ENCODE results near the gene TPPP3.
"Not testable (repeated sequence)": the region's sequence is repeated elsewhere in the genome, so short reads cannot be mapped to it uniquely, and the experiment has no call there.

The TPPP3 gene

DNA sequence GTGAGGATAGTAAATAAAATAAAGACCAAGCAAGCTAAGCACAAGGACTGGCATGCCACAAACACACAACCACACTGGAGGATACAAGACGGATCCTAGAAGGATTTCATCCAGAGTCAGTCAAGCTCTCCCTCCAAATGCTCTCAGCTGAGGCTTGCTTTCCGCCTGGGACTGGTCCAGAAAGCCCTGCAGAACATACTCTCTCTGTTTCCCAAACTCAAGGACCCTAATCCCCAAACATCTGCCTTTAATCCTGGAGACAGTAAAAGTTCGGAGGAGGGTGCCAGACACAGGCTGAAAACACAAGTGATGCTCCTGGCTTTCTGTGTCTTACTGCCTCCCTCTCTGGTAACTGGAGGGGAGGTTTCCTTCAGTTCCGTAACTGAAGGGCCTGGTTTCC is 32.3 kb upstream of the TPPP3 start:
- no peak for DNase-seq

DNA sequence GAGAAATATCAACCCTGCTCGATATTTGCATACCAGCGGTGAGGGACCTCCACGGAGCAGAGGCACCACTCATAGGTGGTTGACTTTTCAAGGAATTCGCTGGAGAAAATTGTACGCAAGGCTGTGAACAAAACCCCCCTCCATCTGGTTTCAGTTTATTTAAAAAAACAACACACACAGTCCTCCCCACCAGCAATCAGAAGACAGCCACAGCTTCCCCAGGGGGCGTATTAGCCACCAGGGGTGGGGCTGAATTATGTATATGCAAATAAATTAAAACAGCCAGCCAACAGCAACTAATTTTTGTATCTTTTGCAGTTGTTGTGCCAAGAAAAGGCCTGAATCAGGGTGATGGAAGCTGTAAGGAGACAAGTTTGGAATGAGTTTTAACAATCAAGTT is 31.8 kb upstream of the TPPP3 start:
- DNase-seq, result no peak

DNA sequence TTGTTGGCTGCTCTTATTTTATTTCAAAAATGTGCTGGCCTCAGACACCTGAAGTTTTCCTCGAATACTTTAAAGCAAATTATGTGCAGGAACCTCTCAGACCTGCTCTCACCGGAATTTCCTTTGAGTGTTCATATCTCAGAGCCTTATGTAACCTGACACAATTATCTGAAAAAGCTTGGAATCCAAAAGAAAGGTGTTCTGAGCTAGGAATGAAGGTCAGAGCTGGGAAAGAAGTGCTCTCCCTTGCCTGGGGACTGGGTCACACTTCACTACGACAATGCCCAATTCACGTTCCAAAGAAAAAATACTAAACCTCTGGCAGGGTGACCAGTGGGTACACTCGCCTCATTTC is 30.9 kb upstream of the TPPP3 start:
- DNase-seq, result peak; percentile 50

DNA sequence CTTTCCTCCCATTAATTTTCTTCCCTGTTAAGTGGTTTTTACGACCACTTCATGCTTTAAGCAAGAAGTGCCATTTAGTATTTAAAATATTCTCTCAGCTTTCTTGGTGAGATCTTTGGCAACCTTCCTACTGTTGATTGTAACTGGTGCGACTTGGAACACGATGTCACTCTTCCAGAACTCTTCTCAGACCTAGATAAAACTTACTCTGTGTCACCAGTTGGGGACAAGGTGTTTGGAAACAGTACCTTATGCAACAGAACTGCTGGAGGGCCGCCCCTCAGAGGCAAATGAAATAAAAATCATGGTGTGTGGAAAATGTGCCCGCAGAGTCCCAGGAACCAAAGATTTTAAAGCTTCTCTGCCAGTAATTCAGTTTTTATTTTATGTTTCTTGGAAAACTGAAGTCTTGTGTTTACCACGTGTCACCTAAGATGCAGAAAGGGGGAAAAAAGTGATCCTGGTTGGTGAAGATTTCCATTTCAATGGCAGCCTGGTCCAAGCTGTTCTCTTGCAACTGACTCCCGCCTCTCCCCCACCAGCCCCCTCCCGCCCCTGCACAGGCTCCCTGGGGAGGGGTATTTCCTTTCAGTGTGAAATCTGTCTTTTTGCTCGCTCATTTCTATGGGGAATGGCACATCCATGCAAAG is 30.4 kb upstream of the TPPP3 start:
- peak; percentile 64 for DNase-seq

DNA sequence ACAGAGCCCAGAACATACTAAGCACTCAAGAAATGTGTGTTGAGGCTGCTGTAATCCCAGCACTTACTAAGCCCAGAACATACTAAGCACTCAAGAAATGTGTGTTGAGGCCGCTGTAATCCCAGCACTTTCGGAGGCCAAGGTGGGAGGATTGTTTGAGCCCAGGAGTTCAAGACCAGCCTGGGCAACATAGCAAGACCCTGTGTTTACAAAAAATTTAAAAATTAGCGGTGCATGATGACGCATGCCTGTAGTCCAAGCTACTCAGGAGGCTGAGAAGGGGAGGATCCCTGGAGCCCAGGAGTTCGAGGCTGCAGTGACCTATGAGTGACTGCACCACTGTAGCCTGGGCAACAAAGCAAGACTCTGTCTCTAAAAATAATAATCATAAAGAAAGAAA is 29.7 kb upstream of the TPPP3 start:
- DNase-seq, result no peak

DNA sequence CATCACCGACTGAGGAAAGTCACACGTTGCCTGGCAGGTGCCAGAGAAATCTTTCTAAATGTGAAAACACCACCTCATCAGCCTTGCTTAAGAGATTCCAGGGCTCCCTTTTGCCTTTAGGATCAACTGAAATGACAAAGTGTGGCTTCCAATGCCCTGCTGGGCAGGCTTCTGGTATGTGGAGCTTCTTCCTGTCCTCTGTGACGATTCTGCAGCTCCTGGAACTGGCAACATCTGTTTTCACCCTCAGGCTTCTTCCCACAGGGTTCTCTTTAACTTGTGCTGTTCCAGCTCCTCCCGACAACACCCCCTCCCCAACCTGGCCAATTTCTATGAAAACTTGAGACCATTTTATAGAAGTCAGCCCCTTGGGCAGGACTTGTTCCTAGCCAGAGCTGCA is 27.7 kb upstream of the TPPP3 start:
- no peak for DNase-seq

DNA sequence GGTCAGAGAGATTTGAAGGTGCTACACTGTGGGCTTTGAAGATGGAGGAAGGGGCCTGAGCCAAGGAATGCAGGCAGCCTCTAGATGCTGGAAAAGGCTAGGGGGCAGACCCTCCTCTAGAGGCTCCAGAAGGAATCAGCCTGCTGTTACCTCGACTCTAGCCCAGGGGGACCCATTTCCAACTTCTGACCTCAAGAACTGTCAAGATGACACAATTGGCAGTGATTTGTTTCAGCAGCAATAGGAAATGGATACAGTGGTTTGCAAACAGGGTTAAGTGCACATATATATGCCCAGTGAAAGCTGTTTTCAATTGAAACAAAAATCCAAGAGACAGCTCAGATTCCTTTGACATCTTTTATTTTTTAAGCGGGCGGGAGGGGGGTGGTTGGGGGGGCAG is 26.6 kb upstream of the TPPP3 start:
- no peak for DNase-seq

DNA sequence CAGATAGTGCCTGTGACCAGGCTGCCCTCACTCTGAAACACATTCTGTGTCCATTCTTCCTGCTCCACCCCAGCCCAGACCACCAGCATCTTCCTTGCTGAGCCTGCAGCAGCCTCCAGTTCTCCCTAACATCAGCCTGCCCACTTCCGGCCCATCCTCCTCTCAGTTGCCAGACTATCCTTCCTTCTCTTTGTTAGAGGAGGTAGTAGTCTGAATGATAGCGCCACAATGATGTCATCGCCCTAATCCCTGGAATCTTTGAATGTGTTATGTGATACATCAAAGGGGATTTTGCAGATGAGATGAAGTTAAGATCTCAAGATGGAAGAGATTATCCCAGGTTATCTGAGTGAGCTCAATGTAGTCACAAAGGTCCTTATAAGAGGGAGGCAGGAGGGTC is 26.2 kb upstream of the TPPP3 start:
- no peak for DNase-seq

DNA sequence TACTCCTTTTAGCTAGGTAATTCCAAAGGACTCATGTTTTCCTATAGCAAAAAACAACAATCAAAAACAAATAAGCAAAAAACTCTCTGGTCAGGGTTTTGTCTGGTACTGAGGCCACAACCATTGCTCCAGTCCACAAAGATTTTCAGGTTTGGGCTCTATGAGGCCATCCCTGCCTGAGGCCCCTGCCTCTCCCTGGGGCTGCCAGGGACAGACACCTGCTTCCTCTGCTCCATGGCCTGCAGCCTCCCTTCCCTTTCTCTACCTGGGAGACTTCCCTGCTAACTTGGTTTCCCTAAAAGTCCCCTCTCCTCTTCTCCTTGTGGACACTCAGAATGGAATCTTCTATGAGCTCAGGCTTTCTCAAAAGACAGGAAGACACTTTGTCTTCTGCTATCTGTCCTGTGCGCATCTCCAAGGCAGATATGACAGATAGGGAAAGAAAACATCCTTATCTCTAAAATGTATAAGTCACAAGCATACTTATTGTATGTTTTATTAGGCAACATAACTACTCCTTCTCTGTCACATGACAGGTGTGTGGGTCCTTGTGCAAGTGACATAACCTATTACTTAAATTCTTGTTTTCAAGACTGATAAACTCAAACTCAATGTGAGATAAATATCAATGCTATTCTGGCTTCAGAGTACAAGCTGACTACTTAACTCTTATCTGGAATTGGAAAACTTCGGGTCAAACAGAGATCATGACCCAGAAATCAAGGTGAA is 24.2 kb upstream of the TPPP3 start:
- no peak for DNase-seq

DNA sequence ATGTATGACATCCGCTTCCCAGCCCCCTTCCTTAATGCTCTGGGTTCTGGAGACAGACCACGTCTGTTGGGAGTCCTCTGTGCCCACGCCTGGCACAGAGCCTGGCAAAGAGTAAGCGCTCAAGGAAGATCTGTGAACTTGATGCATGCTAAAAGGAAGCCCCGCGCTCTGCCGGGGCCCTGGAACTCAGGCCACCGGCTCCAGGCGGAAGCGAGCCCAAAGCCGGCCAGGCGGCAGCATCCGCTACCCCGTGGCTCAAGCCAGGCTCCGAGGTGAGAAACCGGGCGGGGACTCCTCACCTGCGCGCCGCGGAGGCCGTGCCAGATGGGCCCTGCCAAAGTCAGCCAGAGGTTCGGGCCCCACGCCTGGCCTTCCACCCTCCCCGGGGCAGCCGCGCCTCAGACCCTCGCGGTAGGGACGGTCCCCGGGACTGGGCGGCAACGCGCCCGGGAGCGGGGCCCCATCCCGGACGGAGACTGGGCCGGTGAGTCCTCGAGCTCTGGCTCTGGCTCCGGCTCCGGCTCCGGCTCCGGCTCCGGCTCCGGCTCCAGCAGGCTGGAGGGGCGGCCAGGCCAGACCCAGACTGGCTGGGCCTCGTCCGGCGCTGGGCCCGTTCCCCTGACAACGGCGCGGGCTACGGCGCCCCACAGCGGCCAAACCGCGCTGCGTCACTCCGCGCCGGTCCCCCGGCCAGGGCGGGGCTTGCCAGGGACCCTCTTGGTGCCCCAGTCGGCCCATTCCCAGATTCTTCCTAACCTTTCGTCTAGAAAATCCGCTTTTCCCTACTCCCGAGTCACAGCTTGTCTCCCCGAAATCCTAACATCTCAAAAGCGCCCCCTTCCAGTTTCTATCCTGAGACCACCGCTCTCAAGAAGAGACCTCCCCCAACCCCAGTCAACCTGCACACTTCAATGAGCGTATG is 22.8 kb upstream of the TPPP3 start, which contains the start of gene ZDHHC1:
Gene ZDHHC1 (minus strand): TSS at position 606 of the 922 bp plus-strand sequence. CDS start 8,702 bp downstream, outside the sequence.
- DNase-seq, result peak; percentile 46

DNA sequence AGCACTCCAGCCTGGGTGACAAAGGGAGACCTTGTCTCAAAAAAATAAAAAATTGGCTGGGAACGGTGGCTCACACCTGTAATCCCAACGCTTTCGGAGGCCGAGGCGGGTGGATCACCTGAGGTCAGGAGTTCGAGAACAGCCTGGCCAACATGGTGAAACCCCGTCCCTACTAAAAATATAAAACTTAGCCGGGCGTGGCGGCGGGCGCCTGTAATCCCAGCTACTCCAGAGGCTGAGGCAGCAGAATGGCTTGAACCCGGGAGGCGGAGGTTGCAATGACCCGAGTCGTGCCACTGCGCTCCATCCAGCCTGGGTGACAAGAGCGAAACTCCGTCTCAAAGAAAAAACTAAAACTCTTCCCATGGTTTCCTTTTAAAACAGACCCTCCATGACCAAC is 22.1 kb upstream of the TPPP3 start:
- not testable (repeated sequence) for DNase-seq

DNA sequence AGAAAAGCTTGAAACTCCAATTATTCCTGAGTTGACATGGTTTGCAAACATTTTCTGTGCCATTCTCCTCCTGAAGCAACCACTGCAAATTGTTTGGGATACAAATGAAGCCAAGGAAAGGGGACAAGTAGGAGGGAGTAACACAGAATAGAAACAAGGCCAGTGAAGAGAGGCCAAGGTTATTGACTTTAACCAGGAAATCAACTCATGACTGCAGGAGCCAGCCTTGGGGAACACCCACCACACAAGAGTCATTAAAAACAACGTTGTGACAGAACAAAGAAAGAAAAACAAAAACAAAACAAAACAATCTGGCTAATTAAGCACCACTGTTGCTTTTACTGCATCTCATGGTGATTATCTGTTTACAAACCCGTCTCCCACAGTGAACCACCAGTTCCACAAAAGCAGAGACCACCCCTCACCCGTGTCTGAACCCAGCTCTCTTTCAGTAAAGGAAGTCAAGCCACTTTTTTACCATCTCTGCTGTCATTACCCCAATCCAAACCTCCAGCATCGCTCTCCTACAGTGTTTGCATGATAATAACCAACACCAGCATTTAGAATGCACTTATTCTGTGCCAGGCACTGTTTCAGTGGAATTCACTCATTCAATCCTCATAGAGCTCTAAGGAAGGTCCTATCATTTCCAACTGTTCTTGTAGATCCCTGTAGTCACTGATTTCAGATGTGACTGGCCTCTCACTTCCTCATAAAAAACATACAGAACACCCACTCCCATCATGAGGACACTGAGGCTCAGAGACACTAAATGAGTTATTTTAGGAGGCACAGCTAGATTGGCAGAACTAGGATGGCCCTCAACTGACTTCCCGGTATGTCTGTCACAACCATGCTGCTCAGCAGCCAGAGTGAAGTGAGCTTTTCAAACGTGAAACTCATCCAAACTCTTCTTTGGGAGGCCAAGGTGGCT is 20.9 kb upstream of the TPPP3 start:
- no peak for DNase-seq

DNA sequence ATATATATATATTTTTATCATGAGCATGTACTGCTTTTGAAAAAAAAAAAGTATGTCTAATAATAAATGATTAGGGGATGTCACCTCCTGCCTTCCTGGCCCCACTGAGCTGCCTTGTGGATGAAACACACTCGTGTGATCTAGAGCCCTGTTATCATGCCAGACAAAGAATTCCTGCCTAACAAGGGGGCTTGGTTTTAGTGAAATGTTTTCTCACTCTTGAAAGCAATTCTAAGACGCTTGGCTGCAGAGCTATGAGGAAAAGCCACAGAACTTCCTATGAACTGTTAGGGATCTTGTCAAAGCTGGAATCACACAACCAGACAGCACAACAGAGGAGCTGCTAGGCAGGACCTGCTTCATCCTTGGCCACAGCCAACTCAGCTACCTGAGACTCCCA is 19.0 kb upstream of the TPPP3 start:
- DNase-seq, result no peak

DNA sequence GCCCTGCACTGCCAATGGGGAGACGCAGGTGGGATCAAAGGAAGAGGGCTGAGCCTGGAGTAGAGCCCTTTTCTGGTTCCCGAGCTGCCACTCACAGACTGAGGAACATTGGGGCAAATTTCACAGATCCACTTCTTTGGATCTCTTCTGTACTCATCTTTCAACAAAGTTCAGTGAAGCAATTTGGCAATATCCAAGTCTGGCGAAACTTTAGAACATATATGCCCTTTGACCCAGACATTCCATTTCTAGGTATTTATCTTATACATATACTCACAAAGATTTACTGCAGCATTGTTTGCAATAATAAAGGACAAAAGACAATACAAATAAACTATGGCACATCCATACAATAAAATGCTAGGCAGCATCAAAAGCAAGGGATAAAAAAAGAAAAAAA is 18.0 kb upstream of the TPPP3 start:
- DNase-seq, result no peak

DNA sequence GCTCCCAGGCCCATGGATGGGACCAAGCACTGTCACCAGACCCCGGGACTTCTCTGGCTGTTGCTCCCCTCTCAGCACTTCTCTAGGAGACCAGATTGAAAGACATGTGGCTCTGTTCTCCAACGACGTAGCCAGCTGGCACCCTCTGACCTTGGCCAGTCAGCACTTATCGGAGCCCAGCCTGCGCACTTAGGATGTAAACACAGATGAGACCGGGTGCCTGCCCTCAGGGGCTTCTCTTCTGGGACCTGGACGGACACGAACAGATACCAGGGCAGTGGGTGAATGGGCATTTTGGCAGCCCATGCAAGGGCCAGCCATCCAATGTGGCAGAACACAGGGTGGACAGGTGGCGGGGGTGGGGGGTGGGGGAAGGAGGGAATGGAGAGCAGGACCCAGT is 16.3 kb upstream of the TPPP3 start:
- no peak for DNase-seq

DNA sequence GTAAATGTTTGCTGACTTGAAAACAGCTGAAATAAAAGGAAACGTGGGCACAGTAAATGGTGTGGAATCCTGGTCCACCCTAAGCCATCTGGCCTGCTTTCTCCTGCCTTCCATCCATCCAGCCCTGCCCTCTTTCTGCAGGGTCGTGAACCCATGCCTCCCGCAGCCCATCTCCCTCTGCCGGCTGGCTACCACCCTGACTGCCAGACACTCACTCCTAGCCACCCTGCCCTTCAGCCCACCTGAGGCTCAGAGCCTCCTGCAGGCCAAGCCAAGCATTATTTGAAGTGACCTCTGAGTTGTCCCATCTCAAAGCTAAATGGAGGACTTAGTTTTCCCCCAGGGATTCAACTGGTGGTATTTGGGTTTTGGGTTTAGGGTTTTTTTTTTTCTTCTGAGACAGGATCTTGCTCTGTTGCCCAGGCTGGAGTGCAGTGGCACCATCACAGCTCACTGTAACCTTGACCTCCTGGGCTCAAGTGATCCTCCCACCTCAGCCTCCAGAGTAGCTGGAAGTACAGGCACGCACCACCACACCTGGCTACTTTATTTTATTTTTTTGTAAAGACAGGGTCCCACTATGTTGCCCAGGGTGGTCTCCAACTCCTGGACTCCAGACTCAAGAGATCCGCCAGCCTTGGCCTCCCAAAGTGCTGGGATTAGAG is 14.6 kb upstream of the TPPP3 start:
- no peak for DNase-seq

DNA sequence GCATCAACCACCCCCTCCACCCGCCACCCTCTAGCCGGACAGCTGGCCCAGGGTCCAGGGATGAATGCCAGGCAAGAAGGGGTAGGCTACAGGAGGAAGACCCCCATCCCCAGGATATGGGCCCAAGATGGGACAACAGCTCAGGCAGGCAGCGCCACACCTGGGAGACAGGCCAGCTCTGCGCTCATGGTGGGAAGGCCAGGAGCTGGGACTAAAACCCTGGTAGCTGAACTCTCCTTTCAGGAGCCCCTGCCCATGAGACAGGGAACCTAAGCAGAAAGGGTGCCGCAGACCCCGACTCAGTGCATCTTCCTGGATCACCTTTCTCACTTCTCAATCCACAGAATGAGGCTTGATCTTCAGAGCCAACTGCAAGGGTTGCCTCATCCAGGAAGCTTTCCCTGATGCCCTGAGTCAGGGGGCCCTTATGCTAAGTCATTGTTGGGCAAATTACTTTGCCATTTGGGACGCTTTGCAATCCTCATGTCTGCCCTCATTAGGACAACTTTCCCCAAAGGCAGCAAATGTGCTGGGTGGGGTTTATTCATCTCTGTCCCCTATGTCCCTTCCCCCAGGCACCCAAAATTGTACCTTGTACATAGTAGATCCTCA is 14.0 kb upstream of the TPPP3 start:
- no peak for DNase-seq

DNA sequence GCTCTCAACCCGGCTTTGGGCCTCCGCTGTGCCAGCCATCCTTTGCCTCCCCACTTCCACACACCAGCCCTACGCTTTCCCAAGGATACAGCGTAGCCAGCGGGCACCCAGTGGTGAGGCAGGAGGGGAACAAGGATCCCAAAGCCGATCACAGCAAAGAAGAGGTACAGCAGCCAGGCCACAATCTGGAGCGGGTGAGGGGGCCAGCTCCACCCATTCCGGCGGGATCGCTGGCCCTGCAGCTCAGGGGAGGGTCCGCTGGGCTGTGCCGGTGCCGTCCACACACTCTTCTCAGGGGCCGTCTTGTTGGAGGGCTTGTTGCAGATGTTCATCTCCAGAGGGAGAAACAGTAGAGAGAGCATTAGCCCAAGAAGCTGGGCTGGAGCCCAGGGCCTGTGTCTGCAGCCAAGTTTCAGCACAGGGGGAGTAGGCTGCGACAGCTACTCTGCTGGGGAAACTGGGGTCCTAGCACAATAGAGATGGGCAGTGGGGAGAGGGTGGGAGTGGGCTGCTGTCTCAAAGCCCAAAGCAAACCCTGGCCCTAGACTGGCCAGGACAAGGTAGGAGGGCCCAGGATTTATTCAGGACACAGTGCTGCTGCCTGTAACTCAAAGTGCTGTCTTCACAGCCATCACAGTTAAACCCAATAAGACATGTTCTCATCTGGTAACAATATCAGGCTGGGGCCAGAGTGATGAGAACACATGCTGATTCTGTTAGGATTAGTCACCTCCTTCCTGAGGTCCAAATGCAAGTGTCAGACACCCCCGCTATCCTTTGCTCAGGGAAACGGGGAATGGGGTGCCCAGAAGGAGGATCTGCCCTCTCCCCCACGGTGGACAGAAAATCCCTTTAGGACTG is 13.0 kb upstream of the TPPP3 start:
- no peak for DNase-seq

DNA sequence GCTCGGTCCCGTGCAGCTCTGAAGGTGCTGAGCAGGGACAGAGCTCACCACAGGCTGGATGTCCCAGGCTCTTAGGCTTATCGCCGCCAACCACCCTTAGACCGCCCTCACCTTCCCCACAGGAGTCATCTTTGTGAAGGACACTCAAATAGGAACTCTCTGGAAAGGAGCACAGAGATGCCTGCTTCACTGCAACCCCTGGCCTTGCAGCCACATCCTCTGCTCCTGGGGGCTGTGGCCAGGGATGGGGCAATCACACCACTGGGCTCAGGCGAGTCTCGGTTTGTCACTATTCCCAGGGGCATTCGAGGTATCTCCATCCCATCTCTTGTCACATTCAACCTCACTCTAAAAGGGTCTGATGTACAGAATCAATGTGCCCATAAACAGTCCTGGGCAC is 12.0 kb upstream of the TPPP3 start:
- no peak for DNase-seq

DNA sequence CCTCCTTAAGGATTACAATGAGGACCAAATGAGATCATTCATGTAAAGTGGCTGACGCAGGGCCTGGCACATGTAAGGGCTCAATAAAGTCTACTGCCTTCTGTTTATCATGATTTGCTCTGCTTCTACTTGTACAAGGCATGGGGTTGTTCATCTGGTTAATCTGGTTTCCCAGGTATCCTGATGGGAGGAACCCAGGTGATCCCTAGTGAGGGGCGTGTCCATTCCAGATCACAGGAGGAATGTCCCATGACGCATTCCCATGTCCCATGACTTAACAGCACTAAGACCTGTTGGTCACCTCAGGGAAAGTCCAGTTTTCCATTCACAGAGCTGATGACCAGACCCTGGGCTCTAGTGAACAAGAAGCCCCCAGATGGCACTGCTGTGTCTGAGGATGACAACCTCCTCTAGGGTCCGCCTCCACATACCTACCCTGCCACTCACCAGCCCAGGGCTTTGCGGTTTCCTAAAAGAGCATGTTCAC is 11.5 kb upstream of the TPPP3 start:
- DNase-seq, result no peak
